GM11168 (cell line): ENCODE results near the gene STOX1.
"Not testable (repeated sequence)": the region's sequence is repeated elsewhere in the genome, so short reads cannot be mapped to it uniquely, and the experiment has no call there.

Source experiments
- in situ Hi-C: fragments of 300-500 bp; cut with MboI; formaldehyde crosslinking; loops from one replicate; pipeline ENCODE4 v1.12.0; 2022; ENCODE audit warnings: low sequenced_read_pairs; ENCODE audit not compliant: unreplicated experiment

The STOX1 gene

DNA sequence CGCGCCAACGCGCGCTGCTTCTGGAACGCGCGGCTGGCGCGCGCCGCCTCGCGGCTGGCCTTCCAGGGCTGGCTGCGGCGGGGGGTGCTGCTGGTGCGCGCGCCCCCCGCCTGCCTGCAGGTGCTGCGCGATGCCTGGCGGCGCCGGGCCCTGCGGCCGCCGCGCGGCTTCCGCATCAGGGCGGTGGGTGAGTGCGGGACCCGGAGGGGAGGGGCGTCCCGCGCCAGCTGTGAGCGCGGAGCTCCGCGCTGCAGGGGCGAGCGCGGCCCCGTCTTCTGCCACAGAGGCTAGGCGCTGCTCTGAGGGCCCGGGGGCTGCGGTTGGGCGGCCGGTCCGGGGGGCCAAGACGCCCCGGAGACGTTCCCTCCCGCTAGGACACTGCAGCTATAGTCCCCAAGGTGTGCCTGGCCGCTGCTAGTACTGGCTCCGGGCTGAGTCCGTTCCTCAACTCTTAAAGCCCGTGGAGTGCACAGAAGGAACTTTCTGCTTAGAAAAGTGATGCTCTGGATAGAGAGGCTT is 811 bp downstream of the STOX1 start:
- in situ Hi-C loops: not testable (repeated sequence)

DNA sequence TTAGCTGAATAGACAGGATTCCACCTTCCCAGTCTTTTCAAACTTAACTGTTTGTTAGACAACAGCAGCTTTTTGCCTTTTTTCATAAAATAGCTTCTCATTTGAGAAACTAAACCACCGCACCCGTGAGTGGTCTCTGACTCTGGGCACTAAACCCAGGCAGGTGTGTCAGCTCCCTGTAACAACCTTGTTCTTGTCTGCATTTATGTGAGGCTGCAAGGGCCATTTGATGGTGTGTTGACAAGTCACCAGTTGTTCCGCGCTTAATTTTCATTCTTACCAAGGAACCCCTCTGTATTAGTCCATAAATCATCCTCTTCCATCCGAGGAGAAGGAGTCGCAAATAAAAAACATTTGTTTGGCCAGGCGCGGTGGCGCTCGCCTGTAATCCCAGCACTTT is 1.5 kb downstream of the STOX1 start:
- in situ Hi-C loops: no loop called here

DNA sequence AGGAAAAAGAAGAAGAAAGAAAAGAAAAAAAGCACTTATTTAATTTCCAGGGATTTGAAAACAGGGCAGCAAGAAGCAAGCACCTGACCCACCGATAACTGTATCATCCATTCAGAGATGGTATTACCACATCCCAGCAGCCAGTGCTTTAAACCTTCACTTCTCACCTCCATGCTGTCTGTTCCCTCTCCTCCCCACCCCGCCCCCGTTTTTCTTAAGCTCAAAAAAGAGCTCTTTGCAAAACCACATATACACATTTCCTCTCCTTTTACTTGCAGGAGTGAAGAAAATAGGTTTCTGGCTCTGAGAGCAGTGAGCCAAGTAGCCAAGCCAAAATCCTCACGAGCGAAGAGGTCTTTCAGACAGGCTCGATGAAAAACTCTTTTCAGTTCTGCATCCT is 2.2 kb downstream of the STOX1 start:
- in situ Hi-C loops: no loop called here

DNA sequence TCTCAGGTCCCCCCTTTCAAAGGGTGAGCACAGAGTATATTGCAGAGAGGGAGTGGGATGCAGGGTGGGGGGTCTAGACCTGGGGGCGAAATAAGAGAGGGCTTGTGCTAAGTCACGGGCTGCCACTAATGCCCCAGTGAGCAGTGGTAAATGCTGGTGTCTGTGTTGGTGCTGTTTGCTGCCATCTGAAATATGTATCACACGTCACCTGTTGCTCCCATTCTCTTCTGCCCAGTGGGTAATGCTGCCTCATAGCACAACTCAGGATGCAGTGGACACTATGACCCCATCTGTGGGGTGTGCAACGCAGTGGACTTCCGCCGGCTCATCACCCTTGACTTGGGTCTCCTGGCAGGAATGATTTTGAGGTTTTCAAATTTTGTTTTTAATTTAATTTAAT is 2.6 kb downstream of the STOX1 start:
- in situ Hi-C loops: no loop called here

DNA sequence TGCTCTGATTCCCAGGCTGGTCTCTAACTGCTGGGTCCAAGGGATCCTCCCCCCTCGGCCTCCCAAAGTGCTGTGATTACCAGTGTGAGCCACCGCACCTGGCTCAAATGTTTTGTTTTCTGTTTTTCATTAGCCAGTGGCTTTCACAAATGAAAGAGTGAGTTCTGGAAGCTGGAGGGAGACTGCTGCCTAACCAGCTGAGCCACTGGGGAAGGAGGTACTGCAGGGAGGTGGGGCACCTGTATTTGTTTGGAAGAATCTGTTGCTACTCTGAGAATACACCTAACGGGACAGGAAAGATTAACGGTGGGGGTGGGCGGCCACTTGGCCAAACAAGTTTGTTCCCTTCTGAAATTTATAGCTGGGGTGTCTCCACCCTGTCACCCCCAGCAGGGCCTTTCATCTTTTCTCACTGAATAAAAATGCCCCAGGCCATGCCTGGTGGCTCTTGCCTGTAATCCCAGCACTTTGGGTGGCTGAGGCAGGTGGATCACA is 4.7 kb downstream of the STOX1 start:
- in situ Hi-C loops: no loop called here

DNA sequence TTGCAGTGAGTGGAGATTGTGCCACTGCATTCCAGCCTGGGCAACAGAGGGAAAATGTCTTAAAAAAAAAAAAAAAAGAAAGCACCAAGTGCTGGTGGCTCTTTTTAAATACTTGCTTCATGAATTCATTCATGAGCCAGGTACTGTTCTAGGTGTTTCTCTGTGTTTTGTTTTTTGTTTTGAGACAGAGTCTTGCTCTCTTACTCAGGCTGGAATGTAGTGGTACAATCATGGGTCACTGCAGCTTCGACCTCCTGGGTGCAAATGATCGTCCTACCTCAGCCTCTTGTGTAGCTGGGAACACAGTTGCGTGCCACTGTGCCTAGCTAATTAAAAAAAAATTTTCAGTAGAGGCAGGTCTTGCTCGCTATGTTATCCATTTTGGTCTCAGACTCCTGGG is 5.3 kb downstream of the STOX1 start:
- in situ Hi-C loops: no loop called here

DNA sequence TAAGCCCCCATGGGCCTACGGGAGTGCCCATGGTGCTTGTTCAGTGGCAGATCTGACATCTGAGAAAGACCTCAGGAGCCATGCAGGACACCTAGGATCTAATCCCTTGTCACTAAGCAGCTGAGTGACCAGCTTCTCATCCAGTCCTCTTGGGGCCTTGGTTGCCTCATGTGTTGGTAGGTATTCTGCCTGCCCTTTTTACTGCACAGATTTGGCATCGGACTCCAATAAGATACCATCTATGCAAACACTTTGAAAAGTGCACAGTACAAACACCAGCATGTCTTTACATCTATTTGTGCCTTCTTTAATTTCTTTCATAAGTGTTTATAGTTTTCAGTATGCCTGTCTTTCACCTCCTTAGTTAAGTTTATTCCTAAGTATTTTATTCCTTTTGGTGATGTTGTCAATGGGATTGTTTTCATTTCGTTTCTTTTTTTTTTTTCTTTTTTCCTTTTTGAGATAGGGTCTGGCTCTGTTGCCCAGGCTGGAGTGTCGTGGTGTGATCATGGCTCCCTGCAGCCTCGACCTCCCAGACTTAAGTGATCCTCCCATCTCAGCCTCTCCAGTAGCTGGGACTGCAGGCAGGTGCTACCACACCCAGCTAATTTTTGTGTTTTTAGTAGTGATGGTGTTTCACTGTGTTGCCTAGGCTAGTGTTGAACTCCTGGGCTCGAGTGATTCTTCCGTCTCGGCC is 10.4 kb downstream of the STOX1 start:
- in situ Hi-C loops: no loop called here

DNA sequence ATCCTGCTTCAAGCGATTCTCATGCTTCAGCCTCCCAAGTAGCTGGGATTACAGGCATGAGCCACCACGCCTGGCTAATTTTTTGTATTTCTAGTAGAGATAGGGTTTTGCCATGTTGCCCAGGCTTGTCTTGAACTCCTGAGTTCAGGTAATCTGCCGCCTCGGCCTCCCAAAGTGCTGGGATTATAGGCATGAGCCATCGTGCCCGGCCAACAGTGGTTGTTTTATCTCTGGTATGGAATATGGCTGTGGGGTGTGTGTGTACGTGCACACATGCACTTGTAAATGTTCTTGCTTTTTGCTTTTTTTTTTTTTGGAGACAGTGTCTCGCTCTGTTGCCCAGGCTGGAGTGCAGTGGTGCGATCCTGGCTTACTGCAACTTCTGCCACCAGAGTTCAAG is 13.3 kb downstream of the STOX1 start:
- in situ Hi-C loops: not testable (repeated sequence)

DNA sequence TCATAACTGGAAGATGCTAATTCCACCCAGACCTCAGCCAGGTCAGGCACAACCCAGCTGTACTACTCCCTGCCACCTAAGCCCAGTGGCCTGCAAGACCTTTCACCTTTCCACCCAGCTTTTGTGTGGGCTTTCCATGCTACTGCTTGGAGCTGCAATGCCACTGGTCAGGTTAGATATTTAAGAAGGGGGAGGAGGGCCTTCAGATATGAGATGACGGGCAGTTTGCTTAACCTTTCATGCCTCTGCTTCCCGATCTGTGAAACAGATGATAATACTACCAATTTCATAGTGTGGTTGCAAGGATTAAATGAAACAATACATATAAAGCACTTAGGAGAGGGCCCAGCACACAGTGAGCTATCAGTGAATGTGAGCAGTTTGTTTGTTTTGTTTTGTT is 20.9 kb downstream of the STOX1 start:
- in situ Hi-C loops: no loop called here

DNA sequence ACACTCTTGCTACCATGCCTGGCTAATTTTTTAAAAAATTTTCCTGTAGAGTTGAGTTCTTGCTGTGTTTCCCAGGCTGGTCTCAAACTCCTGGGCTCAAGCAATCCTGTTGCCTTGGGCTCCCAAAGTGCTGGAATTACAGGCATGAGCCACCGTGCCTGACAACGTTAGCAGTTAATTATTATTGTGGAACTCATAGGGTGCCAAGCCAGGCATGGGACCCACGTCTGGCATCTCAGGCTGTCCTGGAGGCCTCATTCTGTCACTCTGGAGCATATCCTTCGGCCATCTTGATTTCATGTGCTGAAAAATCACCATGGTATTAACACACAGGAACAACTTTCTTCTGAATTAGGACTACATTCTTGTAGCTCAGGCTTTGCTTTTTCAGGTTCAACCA is 21.5 kb downstream of the STOX1 start:
- in situ Hi-C loops: no loop called here

DNA sequence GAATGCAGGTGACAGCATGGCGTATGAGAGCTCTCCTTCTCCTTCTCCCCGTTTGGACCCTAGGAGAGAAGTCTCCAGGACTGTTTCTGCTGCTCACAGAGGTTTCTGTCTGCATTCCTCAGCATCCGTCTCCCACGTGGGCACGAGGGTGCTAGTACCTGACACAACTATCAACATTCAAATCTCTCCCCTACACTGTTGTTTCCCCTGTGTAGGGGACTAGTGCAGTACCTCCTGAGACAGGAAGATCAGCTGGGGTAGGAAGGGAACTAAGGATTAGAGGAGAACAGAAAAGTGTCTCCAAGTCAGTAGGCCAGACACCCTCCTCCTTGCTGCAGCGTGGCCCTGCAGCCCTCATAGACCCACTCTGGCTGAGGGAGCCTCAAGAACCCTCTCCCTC is 29.0 kb downstream of the STOX1 start:
- in situ Hi-C loops: no loop called here

DNA sequence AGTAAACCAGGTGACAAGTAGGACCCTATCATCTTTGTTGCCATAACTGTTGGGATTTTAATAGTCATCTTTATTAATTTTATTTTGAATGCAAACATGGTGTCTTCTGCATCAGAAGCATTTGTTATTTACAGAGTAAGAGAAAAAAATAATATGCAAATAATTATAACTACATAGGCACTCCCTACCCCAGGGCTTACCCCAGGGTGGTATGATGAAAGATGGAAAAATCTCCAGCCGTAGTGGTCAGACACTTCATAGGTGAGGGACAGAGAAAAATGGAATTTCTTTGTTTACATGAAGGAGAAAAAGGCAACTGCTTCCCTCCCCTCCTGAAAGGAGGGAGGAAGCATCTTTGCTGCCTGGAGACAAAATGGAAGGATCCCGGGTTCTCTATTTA is 29.7 kb downstream of the STOX1 start:
- in situ Hi-C loops: no loop called here

DNA sequence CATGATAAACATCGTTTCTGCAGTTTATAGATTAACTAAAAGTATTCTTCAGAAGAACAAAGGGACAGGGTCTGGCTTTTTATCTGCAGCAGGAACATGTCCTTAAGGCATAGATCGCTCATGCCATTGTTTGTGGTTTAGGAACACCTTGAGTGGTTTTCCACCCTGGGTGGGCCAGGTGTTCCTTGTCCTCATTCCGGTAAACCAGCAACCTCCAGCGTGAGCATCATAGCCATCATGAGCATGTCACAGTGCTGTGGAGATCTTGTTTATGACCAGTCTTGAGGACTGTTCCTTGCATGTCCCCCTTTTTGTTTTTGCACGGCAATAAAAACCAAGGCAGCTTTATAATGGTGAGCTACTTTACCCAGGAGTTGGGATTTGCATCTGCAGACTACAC is 33.9 kb downstream of the STOX1 start:
- in situ Hi-C loops: no loop called here

DNA sequence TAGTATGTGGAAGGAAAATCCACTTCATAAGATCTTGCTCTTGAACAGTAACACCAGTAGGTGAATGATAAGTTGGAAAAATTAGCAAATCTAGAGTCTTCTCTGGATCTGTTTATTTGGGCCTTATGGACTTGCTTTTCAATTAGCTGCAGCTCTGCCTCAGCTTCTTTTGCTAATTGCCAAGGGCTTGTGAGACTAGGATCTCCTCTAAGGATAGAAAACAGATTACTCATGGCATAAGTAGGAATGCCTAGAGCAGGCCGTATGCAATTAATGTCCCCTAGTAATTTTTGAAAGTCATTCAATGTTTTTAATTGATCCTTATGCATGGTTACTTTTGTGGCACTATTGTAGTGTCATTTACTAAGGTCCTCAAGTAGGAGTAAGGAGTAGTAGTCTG is 37.3 kb downstream of the STOX1 start:
- in situ Hi-C loops: no loop called here

DNA sequence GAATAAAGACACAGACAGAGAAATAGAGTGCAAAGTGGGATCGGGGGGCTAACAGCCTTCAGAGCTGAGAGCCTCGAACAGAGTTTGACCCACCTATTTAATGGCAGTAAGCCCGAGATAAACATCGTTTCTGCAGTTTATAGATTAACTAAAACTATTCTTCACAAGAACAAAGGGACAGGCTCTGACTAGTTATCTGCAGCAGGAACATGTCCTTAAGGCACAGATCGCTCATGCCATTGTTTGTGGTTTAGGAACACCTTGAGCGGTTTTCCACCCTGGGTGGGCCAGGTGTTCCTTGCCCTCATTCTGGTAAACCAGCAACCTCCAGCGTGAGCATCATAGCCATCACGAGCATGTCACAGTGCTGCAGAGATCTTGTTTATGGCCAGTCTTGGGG is 40.8 kb downstream of the STOX1 start:
- in situ Hi-C loops: not testable (repeated sequence)

DNA sequence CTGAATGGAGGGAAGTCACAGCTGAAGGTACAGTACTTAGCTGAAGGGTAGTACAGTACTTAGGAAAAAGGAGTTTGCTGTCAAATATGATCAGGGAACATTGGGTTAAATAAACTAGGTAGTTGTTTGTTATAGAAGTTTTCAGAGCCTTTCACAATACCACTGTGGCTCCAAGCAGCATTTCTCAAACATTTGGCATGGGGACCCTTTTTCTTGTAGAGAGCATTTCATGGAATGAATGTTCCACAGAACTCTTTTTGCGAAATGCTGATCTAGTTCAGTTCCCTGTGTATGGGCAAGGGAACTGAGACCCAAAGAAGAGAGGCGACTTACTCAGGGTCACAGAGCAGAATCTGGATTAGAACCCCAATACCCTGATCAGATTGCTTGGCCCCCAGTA is 42.3 kb downstream of the STOX1 start:
- in situ Hi-C loops: no loop called here

DNA sequence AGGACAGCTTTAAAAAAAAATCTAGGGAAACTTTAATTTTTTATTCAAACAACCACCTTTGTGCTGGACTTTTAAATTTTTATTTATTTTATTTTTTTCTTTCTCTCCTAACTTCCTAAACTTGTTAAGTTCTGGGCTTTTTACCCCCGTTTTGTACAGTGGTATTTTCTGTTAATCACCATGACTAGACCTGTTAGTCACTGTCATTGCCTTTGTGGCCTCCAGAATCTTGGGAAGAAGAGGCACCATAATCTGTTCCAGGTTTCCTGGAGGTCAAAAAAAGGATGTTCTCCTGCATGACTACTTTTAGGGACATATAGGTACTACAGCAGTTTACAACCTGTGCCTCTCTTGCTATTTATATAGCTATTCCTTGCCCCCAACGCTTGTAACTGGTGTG is 42.7 kb downstream of the STOX1 start:
- in situ Hi-C loops: no loop called here

DNA sequence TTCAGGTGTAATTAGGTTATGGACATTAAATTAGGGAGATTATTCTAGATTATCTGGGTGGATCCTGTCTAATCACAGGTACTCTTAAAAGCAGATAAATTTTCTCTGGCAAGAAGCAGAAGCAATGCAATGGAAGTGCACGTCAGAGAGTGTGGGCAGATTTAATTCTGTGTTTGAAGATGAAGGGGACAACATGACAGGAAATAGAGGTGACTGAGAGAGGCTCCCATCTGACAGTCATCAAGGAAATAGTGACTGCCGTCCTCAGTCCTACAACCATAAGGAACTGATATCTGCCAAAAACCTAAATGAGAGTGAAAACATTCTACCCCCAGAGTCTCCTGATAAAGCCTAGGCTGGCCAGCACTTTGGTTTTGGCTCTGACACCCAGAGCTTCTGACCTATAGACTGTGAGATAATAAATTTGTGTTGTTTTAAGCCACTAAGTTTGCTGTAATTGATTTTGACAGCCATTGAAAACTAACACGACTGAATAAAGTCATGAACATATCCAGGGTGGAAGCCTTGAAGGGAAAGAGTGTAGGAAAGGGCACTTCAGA is 43.3 kb downstream of the STOX1 start:
- in situ Hi-C loops: no loop called here

DNA sequence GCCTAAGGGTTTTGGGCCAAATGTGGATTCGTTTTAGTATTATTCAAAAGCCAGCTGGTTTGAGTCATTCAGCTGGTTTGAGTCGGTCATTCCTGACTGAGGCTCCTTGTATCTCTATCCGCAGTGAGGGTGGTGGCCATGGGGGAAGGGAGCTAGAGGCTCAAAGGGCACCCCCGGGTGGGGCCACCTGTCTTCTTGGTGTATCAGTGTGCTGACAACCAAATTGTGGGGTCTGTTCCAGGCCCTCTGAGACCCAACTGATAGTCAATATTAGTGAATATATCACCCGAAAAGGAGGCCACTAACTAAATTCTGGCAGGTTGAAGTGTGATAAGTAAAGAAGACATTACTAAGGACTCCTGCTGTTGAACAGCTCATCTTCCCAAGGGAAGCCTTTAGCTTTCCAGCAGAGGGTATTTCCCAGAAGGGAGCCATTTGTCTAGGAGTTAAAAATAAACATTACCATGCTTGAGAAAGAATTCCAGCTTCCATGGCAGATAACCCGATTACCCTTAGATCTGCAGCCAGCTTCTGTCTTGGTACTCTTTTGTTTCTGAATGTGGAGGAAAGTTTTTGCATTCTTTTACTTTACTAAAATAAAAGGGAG is 43.9 kb downstream of the STOX1 start:
- in situ Hi-C loops: no loop called here

DNA sequence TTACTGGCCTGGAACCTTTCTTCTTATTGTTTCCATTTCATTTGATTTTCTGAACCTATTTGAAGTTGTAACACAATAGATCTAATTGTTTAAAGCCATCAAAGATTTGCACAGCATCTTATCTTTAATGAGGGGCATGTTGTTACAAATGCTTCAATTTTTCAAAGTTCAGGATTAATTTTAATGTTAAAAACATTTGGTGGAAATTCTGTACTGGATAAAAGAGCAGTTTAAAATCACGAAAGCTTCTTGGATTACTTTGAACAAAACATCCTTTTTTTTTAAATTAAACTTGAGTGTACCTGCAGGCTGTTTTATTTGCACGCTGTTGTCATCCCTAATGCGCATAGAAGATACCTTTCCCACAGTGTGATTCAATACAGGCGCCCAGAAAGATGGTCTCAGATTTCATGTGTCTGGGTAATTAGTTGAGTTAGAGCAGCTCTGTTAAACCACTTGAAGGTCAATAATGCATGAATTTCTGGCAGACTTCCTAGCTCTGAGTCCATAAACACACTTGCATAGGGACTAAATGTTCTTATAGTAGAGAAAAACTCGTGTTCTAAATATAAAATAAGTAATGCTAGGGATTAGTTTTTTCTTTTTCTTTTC is 44.5 kb downstream of the STOX1 start:
- in situ Hi-C loops: no loop called here
